Brain pericyte (primary cell): Measurements from ENCODE around the gene YOD1.

ENCODE experiments used
- DNase-seq: peaks from one replicate; pipeline ENCODE4 v3.0.0-alpha.2; 2012; ENCODE audit warnings: low read depth, low spot score

The YOD1 gene

GRCh38 chr1:207051191-207051943, at the start of gene YOD1:
YOD1 (minus strand) TSS chr1:207051208; CDS start chr1:207051030, 178 bp downstream.
- DNase-seq: no peak

DNA sequence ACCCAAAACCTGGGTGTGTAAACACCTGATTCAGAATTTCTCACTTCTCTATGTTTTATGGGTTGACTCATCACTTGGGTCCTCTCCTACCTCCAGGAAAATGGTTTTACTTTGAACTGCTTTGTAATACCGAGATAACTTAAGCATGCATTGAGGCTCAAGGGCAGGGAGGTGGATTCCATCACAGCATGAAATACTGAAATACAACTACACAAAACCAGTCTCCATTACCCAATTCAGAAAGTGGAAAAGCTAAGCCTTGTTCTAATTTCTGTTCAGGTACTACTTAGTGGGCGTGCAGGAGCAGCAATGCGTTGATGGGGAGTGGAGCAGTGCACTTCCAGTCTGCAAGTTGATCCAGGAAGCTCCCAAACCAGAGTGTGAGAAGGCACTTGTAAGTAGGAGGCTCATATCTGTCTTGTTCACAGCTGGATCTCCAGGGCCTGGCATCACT, 46.9 kb upstream of the YOD1 start:
- no peak for DNase-seq

- DNase-seq: no peak
These were observed 42.9 kb upstream of the YOD1 start for GRCh38 chr1:207093944-207094343.

GRCh38 chr1:207091200-207091908, 40.3 kb upstream of the YOD1 start:
- no peak for DNase-seq

- DNase-seq: no peak
These were observed 38.8 kb upstream of the YOD1 start for GRCh38 chr1:207089627-207090355.

DNA sequence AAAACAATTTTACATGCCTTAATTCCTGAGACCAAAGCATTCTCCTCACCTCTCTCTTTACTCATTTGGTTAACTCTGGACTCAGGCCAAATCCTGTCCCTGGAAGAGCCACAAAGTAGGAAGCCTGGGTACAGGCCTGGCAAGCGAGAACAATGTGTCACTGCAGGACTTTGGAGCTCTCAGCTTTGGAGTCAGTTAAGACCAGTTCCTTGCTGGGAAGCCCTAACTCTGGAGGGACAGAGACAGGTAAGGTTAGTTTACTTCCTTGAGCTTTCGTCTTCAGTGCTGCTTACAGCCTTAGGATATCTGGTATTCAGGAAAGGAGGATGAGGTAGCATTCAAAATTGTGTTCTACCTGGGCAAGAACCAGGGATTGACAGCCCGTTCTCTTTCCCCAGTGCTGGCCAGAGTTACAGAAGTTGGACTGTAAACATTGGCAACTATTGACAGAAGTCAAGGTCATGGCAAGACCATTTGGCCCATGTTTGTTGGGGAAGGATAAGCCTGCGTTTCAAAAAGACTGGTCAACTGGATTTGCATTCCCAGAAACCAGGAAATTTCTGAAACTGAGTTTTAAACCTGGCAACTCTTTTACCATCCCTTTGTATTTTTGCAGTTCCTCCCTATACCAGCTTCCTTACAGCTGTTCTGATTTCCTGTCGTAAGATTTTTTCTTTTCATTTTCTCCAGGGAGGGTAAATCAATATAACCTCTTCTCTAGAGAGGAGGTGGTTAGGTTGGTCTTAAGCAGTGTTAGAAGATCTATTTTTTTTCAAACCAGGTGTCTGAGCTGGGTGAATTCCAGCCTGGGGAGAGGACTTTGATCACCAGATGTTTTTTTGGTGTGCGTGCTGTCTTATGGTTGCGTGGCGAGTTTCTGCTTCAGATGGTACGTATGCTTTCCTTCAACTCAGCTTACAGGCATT, 38.0 kb upstream of the YOD1 start, which contains the start of gene C4BPB:
Gene C4BPB (plus strand): TSS at position 160 of the 926 bp plus-strand sequence. CDS start 672 bp downstream, at position 832.
- no peak for DNase-seq

GRCh38 chr1:207088161-207088560, 37.2 kb upstream of the YOD1 start:
- DNase-seq: no peak

DNA sequence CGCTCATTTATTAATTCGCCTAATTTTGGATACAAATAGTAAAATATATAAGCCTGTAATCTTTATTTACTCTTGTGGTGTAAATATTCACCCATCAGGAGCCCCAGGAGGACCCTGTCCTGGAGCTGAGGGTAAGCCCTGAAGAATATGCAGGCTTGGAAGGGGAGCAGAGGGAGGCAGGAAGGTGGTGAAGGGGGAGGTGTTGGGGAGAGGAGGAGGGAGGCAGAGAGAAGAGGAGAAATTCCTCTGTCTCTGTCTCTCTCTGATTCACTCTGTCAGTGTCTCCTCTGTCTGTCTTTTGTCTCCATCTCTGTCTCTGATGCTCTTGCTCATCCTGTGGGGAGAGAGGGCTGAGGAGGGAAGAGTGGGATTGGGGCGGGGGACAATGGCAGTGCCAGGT, 34.9 kb upstream of the YOD1 start:
- no peak for DNase-seq

- DNase-seq: no peak
These were observed 33.7 kb upstream of the YOD1 start for GRCh38 chr1:207084701-207085180.

DNA sequence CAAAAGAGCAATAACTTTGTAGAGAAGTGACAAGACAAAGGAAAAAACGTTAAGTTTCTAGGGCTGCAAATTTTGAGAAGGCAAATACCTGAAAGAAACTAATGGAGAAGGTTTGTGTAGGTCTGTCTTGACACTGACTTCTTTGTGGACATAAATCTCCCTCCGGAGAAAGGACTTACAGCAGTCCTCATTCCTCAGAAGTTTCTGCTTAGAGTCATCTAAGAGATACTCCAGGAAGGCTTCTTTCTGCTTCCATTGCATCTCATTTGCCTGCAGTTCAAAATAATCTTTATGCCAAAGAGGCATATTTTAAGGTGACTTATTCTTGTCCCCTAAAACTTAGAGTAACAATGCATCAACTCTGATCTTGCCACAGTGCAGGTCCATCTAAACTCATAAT, 33.2 kb upstream of the YOD1 start:
- DNase-seq: no peak

DNA sequence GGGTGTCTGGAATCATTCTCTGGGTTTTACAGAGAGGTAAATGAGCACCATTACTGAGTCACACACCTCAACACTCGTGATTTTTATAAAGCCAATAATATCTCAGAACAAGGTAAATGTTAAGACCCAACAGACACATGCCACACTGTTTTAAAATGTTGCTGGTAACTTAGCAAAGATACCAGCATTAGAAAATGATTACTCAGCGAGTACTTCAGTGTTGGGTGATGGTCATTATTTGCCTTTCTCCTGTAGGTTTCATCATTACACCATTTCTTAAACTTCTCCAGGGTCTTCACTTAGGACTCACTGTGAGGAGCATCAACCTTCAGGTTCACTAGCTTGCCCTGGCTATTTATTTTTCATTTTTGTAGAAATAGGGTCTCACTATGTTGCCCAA, 30.8 kb upstream of the YOD1 start:
- DNase-seq: no peak

GRCh38 chr1:207081088-207081487, 30.1 kb upstream of the YOD1 start:
- DNase-seq: no peak

GRCh38 chr1:207079706-207080241, 28.8 kb upstream of the YOD1 start:
- no peak for DNase-seq

DNA sequence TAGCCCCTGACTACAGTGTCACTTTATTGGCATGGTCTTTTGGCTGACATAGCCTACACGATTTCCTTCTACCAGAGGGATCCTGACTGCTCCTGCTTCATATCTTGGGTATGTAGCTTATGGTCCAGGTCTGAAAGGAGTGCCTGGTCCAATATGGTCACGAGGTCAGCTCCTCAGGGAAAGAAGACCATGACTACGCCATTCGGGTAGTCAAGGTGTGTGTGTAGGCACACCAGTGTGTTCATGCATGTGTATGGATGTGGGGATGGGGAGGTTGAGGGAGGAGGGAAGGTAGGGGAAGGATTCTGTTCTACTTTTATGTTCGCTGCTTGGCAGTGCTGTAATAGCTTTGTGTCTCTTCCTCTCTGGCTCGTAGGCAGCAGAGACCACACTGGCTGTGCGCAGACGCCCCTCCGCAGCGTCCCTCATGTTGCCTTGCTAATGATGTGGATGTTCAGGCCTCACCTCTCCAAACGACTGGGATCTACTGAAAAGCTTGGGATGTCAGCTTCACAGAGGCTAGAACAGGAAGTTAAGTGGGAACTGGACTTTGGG, 27.6 kb upstream of the YOD1 start:
- no peak for DNase-seq

DNA sequence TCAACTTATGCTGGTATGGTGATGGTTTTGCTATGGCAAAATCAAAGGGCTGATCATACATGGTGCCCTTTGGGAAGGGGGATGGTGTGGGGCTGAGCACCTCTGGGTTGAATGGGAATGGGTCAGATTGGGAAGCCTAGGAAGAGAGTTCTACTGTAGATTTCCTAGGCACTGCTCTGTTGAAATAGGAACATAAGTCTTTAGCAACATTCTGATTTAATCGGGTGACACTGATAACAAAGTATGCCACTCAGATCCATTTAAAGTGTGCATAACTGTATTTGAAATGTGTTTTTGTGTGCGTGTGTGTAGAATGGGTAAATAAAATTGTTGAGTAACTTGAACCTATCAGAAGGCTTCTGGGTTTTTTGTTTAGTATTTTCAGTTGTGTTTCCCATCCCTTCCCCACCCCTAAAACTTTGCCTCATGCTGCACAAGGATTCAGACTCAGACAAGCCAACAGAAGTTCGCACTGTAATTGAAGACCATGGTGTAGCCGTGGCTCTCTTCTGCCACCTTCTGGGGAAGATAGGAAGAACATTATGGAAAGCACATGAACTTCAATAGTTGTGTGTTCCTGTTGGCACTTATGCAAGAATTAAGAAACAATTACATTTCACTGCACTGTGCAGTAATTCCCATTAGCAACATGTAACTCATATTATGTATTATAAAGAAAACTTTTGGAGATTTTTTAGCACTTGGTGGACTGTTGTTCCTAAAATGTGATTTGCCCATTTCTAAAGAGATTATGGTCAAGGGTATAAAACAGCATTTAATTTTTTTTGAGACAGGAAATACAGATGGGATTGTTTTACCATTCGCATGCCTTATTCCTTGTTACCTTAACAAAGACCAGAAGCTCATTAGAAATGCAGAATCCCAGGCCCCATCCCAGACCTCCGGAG, 26.7 kb upstream of the YOD1 start:
- DNase-seq: peak; percentile 36

DNA sequence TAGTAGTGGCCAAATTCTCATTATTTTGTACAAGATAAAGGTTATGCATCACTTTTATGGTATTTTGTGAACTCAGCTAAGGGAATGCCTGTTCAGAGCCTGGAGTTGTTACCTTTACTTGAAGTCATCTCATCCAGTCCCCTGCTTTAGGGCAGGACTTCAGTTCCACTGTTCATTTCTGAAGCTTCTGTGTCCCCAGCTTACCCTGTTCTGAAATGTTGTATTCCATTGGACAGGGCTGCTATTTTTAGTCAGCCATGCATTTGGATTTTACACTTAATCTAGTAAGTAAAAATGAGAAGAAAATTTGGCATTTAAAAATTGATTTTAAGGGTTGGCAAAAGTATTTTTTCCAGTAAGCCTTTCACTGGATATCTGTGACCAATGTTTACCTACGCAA, 26.0 kb upstream of the YOD1 start:
- DNase-seq: no peak

GRCh38 chr1:207076181-207076955, 25.4 kb upstream of the YOD1 start:
- no peak for DNase-seq
